ENCODE measurements around the gene ITFG2. TPM values are rescaled to one million over a fixed set of nuclear protein-coding genes. Genes with fewer than 3 reads are reported as not detected.

Gene ITFG2
- total RNA-seq (23.6 and 30.4 TPM in 2 replicates), polyA plus RNA-seq (45.2 and 45.5 TPM in 2 replicates)

DNA sequence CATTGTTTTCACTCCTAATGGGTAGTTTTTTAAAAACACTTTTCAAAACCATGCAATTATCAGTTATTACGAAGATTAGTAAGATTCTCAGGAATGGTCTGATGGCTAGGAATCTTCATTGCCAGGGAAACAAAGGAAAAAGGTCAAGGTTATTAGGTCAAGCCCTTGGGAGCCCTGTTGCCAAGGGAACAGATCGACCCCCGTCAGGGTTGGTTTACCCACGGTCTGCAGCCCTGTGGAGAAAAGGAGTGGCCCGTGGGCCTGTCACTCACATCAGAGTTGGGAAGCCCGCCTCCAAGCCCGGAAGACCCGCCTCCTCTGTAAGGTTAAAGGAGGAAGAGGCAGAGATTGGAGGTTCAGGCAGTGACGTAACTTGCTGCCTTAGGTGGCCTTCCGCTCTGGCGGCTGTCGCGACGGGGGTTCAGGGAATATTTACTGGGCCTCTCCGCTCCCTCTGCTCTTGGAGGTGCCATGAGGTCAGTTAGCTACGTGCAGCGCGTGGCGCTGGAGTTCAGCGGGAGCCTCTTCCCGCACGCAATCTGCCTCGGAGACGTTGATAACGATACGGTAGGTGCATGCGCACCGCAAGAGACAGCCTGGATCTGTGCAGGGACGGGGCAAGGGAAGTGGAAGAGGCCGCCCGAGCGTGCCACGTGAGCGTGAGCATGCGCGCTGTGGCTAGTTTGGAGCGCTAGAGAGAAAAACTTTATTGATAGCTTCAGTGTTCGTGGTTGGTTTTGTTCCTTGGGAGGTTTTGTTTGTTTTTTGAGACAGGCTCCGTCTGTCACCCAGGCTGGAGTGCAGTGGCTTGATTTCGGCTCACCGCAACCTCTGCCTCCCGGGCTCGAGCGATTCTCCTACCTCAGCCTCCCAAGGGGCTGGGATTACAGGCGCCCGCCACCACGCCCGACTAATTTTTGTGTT, at the start of gene ITFG2:
TSS of gene ITFG2 (plus strand) at position 379 of the 924 bp plus-strand sequence. CDS start at position 472, 93 bp downstream.
- H3K36me3 ChIP-seq: peaks cover 4% of the 10 kb centered on the region
- H3K4me3 ChIP-seq: peak within 1 kb of the TSS; percentile 64
- H3K27me3 ChIP-seq: no peaks in the 10 kb centered on the region
- TF ChIP-seq CTCF (IDR thresholded peaks at IDR 0.05; ENCODE audit: low read depth, low read length): no peak
- H3K4me1 ChIP-seq (ENCODE audit: low read depth): peaks cover 9% of the 10 kb centered on the region
- no peaks in the 10 kb centered on the region for H3K9me3 ChIP-seq (ENCODE audit: low read depth)
- peak; percentile 99 for DNase-seq (ENCODE audit: low read depth in 1 of 2, low spot score in 1 of 2)
- peak within 1 kb of the TSS; percentile 96 for H3K27ac ChIP-seq

DNA sequence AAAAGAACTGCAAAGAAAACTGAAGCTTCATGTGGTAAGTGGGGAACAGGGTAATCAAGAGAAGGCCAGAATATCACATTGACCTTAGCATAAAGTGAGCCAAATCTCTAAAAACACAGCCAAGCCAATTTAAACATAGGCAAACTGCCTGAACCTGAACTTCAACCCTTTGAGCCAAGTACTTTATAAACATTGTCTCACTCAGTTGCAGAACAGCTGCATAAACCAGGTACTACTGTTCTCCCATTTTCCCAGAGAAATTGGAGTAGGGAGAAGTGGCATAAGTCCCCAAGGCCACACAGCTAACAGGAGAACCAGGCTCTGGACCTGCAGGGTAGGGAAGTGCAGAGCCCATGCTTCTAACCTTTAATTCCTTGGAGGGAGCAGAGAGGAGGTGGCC, 48.1 kb upstream of the ITFG2 start:
- Histone ChIP-seq H3K27me3 (no peaks in the 10 kb centered on the region), H3K4me3 (no peak overlapping the region), H3K9me3 (ENCODE audit: low read depth) (no peaks in the 10 kb centered on the region), H3K36me3 (no peaks in the 10 kb centered on the region), H3K27ac (no peak overlapping the region), H3K4me1 (ENCODE audit: low read depth) (no peaks in the 10 kb centered on the region)
- no peak for DNase-seq (ENCODE audit: low read depth in 1 of 2, low spot score in 1 of 2)
- no peak for TF ChIP-seq CTCF (IDR thresholded peaks at IDR 0.05; ENCODE audit: low read depth, low read length)

GRCh38 chr12:2765052-2765451, 47.4 kb upstream of the ITFG2 start:
- H3K4me3 ChIP-seq: no peak overlapping the region
- no peak for DNase-seq (ENCODE audit: low read depth in 1 of 2, low spot score in 1 of 2)
- no peaks in the 10 kb centered on the region for H3K27me3 ChIP-seq
- H3K36me3 ChIP-seq: no peaks in the 10 kb centered on the region
- TF ChIP-seq CTCF (IDR thresholded peaks at IDR 0.05; ENCODE audit: low read depth, low read length): no peak
- H3K4me1 ChIP-seq (ENCODE audit: low read depth): no peaks in the 10 kb centered on the region
- H3K9me3 ChIP-seq (ENCODE audit: low read depth): no peaks in the 10 kb centered on the region
- H3K27ac ChIP-seq: no peak overlapping the region

GRCh38 chr12:2765608-2766007, 46.9 kb upstream of the ITFG2 start:
- Histone ChIP-seq H3K27me3 (no peaks in the 10 kb centered on the region), H3K4me3 (no peak overlapping the region), H3K36me3 (no peaks in the 10 kb centered on the region), H3K4me1 (ENCODE audit: low read depth) (no peaks in the 10 kb centered on the region), H3K27ac (no peak overlapping the region), H3K9me3 (ENCODE audit: low read depth) (no peaks in the 10 kb centered on the region)
- DNase-seq (ENCODE audit: low read depth in 1 of 2, low spot score in 1 of 2): no peak
- TF ChIP-seq CTCF (IDR thresholded peaks at IDR 0.05; ENCODE audit: low read depth, low read length): no peak

GRCh38 chr12:2768224-2768961, 44.1 kb upstream of the ITFG2 start:
- H3K4me3 ChIP-seq: no peak overlapping the region
- no peaks in the 10 kb centered on the region for H3K9me3 ChIP-seq (ENCODE audit: low read depth)
- no peak for DNase-seq (ENCODE audit: low read depth in 1 of 2, low spot score in 1 of 2)
- no peaks in the 10 kb centered on the region for H3K27me3 ChIP-seq
- H3K27ac ChIP-seq: no peak overlapping the region
- TF ChIP-seq CTCF (IDR thresholded peaks at IDR 0.05; ENCODE audit: low read depth, low read length): no peak
- H3K36me3 ChIP-seq: no peaks in the 10 kb centered on the region
- H3K4me1 ChIP-seq (ENCODE audit: low read depth): no peaks in the 10 kb centered on the region
